NCI-H1092 (cell line): ENCODE measurements around the gene ZNF232.
"Not testable (repeated sequence)": the region's sequence is repeated elsewhere in the genome, so short reads cannot be mapped to it uniquely, and the experiment has no call there.

ENCODE experiments used
- DNase-seq: peaks from one replicate; lab custom pipeline; 2025; lab: John Stamatoyannopoulos, UW

Gene ZNF232

DNA sequence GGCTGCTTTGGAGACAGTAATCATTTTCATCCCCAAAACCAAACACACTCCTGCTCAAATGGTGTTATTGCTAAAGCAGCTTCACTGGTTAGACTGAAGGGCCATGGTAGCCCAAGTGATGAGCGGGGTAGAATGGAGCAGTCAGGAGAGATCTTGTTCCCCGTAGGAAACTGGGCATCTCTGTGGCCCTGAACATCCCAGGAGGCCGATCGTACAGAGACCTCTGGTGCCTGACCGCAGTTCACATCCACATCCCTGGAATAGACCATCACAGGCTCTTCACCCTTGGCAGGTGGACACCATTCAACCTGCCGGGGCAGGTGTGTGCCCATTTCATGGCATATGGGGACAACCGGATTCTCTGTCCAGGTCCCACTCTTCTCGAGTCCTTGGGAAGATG is 18.1 kb upstream of the ZNF232 start:
- DNase-seq = not testable (repeated sequence)

DNA sequence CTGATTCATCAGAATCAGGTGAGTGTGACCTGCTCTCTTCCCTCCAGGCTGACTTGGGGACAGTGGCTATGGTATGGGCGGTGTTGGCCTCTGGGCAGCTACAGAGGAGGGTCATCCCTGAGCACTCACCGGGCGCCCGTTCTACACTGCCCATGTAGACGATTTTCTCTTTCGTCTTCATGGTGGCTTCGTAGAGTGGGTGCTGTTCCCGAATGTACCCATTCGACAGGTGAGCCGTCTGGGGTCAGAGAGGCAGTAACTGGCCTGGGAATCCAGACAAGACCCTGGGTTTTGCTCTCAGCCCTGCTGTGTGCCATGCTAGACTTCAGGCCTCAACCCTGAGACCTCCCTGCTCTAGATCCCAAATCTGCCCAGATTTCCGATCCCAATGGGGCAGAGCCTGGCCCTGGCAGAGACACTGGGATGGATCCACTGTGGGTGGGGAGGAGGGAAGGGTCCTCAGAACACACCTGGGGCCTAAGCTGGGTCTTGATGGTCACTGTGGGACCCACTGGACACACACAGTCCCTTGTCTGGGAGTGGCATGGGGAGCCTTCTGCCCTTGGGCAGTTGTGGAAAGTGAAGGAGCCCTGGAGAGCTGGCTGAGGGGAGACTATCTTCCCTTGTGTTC is 17.3 kb upstream of the ZNF232 start:
- no peak for DNase-seq

DNA sequence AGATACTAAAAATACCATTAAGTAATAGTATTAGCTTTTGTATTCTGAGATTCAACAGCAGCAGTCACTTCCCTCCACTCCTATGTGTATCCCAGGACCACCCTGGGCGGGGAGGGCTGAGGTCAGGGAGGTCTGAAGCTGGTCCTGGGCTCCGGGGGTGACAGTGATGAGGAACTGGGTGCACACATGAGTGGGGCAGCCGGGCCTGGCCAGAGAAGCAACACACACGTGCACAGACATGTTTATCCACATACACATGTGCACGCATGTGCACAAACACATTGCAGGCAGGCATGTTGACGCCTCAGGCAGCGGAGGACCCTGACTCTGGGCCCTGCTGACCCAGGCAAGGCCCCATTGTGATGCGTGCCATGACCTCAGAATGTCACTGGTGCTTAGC is 16.7 kb upstream of the ZNF232 start:
- DNase-seq = not testable (repeated sequence)

DNA sequence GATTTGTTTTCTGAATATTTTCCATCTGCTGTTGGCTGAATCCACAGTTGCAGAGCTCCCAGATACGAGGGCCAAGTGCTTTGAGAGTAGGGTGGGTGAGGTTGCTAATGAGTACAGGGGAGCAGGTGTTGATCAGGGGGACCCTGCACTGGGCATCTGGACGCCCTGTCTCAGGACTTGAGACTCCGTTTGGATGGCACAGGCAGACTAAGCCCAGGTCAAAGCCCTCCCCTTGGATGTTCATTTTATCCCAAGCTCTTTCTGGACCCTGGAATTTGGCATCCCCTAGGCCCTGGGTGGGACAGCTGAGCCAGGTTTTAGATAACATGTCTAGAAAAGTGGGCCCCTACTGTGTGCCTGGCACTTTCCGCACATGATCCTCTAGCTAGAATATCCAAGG is 16.2 kb upstream of the ZNF232 start:
- DNase-seq = no peak

DNA sequence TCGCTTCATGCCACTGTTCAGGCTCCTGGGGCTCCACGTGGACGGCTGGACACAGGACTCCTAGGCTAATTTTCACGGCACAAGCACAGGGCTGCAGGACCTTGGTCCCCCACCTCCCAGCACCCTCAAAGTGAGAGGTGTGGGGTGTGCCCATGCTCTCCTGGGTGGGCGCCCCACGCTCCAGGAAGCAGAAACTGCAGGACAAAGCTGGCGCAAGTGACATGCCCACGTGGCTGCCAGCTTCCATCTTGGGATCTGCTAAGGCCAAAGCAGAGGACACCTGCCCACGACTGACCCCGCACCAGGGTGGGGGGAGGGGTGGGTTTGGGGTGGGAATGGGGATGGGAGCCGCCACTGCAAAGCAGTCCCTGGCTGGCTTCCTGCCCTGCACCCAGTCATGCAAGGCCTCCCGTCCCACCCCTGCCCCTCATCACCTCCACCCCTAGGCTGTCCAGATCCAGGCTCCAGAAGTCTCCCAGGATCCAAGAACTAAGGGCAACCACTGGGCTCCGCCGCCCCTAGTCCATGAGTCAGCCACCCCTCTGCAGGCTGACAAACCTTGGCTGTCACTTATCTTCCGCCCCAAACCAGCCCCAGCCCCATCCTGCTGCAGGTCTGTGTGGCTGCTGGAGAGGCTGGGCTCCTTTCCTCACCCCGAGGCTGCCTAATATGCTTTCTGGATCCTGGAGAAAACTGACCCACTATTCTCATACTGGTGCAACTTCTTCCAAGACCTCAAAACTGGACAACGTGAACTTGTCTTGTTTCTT is 15.2 kb upstream of the ZNF232 start:
- no peak for DNase-seq

DNA sequence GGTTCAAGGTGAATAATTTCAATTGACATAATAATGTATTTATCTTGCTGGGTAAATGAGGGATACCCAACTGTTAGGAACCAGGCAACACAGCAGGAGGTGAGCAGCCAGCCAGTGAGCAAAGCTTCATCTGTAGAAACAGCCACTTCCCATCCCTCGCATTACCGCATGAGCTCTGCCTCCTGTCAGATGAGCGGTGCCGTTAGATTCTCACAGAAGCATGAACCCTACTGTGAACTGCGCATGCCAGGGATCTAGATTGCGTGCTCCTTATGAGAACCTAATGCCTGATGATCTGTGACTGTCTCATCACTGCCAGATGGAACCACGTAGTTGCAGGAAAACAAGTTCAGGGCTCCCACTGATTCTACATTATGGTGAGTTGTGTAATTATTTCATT is 13.2 kb upstream of the ZNF232 start:
- DNase-seq = not testable (repeated sequence)

GRCh38 chr17:5124125-5124760 is 12.6 kb upstream of the ZNF232 start:
- DNase-seq = not testable (repeated sequence)

DNA sequence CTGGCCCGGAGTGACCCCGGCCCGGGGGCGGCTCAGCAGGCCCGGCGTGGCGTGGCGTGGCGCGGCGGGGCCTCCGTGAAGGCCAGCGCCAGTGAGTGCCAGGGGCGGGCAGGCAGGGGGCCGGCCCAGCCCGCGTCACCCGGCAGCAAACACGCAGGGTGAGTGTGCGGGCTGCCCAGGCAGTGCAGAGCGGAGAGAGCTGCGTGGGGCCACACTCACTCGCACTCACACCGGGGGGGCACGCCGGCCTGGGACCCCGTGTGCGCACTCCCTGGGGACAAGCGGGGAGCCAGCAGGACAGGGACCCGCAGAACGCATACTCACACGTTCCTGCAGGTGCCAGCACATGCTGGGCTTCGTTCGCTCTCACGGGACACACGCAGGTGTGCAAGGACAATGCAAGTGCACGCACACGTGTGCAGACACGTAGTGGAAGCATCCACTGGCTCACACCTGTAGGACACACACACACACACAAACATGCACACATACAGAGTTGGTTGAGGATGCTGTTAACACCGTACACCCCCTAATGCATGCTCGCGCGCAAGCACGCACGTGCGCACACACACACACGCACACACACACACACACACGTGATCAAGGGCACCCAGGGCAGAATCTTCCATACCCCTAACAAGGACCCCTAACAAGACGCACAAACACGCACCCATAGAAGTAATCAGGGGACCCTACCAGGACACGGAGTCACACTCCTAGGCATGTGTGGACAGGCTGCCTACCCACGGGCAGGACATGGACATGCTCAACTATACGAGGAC is 11.9 kb upstream of the ZNF232 start:
- DNase-seq = no peak

- DNase-seq = no peak
These were observed 11.1 kb upstream of the ZNF232 start for GRCh38 chr17:5122586-5123342.

DNA sequence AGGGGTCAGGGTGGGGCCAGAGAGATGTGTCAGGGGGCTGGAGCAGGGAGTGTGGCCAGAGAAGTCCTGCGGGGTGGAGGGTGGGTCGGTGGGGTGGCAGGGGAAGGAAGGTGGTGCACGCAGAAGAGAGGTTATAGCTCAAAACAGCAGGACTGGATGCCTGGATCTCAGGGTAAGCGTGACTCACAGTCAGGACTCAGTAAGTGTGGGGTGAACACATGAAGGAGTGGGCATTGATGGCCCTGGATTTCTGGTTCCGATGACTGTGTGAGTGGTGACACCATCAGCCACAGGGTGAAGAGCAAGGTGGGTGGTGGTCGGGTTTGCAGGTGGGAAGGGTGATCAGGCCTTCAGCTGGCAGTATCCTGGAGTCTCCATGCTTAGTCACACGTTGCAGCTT is 10.4 kb upstream of the ZNF232 start:
- not testable (repeated sequence) for DNase-seq

GRCh38 chr17:5121186-5121841 is 9.6 kb upstream of the ZNF232 start:
- DNase-seq = no peak

DNA sequence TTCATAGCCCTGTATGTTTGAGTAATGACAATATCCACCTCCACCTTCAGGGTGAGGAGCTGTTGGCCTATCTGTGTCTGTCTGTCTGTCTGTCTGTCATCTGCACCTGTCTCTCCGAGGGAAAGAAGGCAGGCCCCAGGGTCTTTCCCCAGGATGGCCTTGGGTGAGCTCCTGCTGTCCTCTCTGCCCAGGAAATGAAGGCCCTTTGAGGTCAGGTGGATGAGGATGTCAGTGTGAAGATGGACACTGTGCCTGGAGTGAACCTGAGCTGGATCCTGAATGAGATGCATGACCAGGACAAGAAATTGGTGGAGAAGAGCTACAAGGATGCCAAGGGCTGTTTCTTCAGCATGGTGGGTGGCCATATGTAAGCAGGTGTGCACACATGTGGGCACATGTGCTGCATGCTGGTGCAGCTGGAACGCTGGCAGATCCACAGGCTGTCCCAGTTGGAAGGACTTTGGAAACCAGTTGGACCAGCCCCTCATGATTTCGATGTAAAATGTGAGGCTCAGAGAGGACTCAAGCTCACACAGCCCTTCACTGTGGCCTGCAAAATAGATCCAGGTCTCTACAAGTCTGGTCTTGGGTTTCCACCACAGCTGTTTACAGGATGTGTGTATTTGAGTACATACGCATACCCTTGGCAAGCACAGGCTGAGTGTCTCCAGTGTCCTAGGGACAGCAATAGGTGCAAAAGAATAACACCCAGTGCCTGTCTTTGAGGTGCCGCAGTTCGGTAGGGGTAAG is 8.9 kb upstream of the ZNF232 start:
- not testable (repeated sequence) for DNase-seq

- DNase-seq = no peak
These were observed 8.4 kb upstream of the ZNF232 start for GRCh38 chr17:5120036-5120435.

- DNase-seq = no peak
These were observed 6.5 kb upstream of the ZNF232 start for GRCh38 chr17:5118219-5118618.

DNA sequence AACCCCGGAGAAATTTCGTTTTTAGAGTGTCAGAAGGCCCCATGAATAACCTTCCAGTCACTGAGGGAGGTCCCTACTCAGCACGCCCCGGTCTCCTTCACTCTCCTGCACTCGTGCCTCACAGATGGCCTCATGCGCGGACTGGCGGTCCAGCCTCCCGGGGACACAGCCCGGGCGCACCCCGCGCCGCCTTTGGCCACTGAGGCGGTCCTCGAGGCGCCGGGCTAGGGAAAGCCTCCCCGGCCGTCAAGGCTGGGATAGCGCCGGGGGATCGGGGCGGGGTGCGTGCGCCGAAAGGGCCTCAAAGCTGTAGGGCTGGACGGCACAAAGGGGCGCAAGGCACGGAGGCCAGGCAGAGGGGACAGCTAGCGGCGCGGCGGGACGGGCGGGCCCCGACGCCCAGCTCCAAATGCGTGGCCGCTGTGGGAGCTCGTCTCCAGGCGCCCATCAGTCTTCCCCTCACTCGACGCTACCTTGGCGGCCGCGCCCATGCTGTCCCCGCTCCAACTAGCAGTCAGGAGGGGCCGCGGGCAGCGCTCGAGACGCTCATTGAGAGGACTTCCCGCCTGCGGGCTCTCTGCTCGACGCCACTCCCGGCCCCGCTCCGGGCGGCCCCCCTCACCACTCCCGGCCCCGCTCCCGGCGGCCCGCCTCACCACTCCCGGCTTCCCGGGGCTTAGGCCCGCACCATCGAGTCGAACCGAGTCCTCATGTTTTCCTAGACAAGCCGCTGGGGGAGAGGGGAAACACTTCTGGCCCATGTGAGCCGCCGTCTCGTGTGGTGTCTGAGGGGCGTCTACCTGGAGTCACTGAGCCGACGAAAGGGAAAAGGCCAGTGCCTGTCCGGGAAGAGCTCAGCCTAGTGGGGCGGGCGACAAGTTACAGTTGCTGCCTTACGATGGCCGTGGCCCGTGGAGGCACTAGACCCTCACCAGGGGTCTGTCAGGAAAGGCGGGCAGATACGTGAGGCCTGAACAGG is 4.3 kb upstream of the ZNF232 start, which contains the start of gene USP6:
Gene USP6 (plus strand): TSS at position 360 of the 979 bp plus-strand sequence. CDS start 14,336 bp downstream, outside the sequence.
- no peak for DNase-seq

GRCh38 chr17:5110816-5111215 is 862 bp downstream of the ZNF232 start:
- no peak for DNase-seq

DNA sequence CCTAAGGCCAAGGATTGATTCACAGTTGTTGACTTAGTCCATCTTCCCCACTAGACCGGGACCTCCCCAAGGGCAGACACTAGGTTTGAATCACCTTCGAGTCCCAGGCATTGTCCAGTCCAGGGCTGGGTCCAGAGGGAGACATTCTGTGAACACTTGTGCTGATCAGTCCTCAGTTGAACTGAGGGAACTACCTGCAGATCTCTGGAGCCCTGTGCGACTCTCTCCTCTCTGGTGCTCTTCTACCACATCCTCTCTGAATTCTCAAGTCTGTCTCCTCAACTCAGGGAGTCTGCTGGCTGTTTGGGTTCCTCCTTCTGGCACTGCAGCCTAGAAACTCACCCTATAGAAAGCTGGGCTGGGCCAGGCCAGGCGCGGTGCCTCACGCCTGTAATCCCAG is 10.8 kb downstream of the ZNF232 start:
- no peak for DNase-seq

DNA sequence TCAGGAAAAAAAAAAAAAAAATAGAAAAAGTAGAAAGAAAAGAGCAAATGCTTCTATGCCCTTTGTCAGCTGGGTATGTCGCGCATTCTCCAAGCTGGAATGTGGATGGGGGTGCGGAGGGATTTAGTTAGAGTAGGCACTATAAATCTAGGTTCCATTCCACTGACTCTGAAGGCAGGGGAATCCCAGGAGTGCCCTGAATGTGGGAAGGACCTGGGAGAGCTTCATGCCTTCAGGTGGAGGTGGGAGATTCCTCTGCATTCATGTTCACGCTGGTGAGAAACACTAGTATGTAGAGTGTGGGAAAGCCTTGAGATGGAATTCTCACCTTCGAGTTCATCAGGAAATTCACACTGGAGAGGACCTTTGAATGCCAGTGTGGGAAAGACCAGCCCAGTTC is 12.4 kb downstream of the ZNF232 start:
- DNase-seq = no peak
